Measurements from ENCODE around the gene AMN. TPM values are rescaled to one million over a fixed set of nuclear protein-coding genes. Genes with fewer than 3 reads are reported as not detected.
A peak's percentile ranks its signal among the peaks of the same experiment; 100 is the strongest.

AMN gene
- total RNA-seq, 2 experiments from 2014 or later = 2.6 to 2.8 TPM

- H3K4me3 Mint-ChIP-seq = peak overlapping the region; percentile 30
- no peak for ATAC-seq (ENCODE audit: poor library complexity)
- Histone ChIP-seq H3K9me3 (ENCODE audit: control insufficient read depth in 1 of 2, insufficient read depth in 1 of 2, low read length in 2 of 2) (peaks cover 0 to 19% of the 10 kb centered on the region in 2 experiments), H3K27ac (ENCODE audit: low read depth in 1 of 2, low read length in 2 of 2) (no peak overlapping the region), H3K4me3 (ENCODE audit: low read length) (no peak overlapping the region), H3K27me3 (ENCODE audit: control insufficient read depth in 1 of 2, insufficient read depth in 2 of 2, low read length in 2 of 2) (peaks cover 24 to 27% of the 10 kb centered on the region in 2 experiments), H3K4me1 (ENCODE audit: insufficient read depth, low read length) (peaks cover 29% of the 10 kb centered on the region), H3K36me3 (ENCODE audit: insufficient read depth, low read length) (no peaks in the 10 kb centered on the region)
- intact Hi-C loops (cut with DNase I, micrococcal nuclease) = no loop called here
- DNase-seq = no peak
- H3K27ac Mint-ChIP-seq = no peak overlapping the region
- no peak for TF ChIP-seq CTCF (IDR thresholded peaks at IDR 0.05)
- ChIA-PET POLR2A (no interaction called here), CTCF (no interaction called here)
- H3K36me3 Mint-ChIP-seq (ENCODE audit: low read depth) = no peaks in the 10 kb centered on the region
- H3K27me3 Mint-ChIP-seq = peaks cover 8% of the 10 kb centered on the region
- H3K9me3 Mint-ChIP-seq = no peaks in the 10 kb centered on the region
- H3K4me1 Mint-ChIP-seq (ENCODE audit: low read depth) = no peaks in the 10 kb centered on the region
Measured at GRCh38 chr14:102931580-102932285, 9.3 kb downstream of the AMN start.

- H3K36me3 Mint-ChIP-seq (ENCODE audit: low read depth) = no peaks in the 10 kb centered on the region
- Histone ChIP-seq H3K9me3 (ENCODE audit: control insufficient read depth in 1 of 2, insufficient read depth in 1 of 2, low read length in 2 of 2) (peaks cover 0 to 19% of the 10 kb centered on the region in 2 experiments), H3K27ac (ENCODE audit: low read depth in 1 of 2, low read length in 2 of 2) (no peak overlapping the region), H3K36me3 (ENCODE audit: insufficient read depth, low read length) (no peaks in the 10 kb centered on the region), H3K4me3 (ENCODE audit: low read length) (no peak overlapping the region), H3K27me3 (ENCODE audit: control insufficient read depth in 1 of 2, insufficient read depth in 2 of 2, low read length in 2 of 2) (peaks cover 23 to 24% of the 10 kb centered on the region in 2 experiments), H3K4me1 (ENCODE audit: insufficient read depth, low read length) (peaks cover 27% of the 10 kb centered on the region)
- H3K27me3 Mint-ChIP-seq = peaks cover 4% of the 10 kb centered on the region
- intact Hi-C loops (cut with DNase I, micrococcal nuclease) = no loop called here
- no peak for ATAC-seq (ENCODE audit: poor library complexity)
- no peak overlapping the region for H3K27ac Mint-ChIP-seq
- ChIA-PET CTCF (no interaction called here), POLR2A (no interaction called here)
- no peak overlapping the region for H3K4me3 Mint-ChIP-seq
- TF ChIP-seq CTCF (IDR thresholded peaks at IDR 0.05) = no peak
- no peaks in the 10 kb centered on the region for H3K9me3 Mint-ChIP-seq
- H3K4me1 Mint-ChIP-seq (ENCODE audit: low read depth) = no peaks in the 10 kb centered on the region
- no peak for DNase-seq
Measured at GRCh38 chr14:102932484-102933248, 10.2 kb downstream of the AMN start.

GRCh38 chr14:102933618-102934231 lies 11.3 kb downstream of the AMN start:
- Mint-ChIP-seq H3K4me3 (no peak overlapping the region), H3K27ac (no peak overlapping the region), H3K4me1 (ENCODE audit: low read depth) (no peaks in the 10 kb centered on the region), H3K27me3 (peaks cover 4% of the 10 kb centered on the region), H3K36me3 (ENCODE audit: low read depth) (no peaks in the 10 kb centered on the region), H3K9me3 (no peaks in the 10 kb centered on the region)
- POLR2A ChIA-PET = no interaction called here
- intact Hi-C loops (cut with DNase I, micrococcal nuclease) = no loop called here
- H3K36me3 ChIP-seq (ENCODE audit: insufficient read depth, low read length) = no peaks in the 10 kb centered on the region
- H3K27me3 ChIP-seq (ENCODE audit: control insufficient read depth in 1 of 2, insufficient read depth in 2 of 2, low read length in 2 of 2) = peaks cover 22 to 24% of the 10 kb centered on the region in 2 experiments
- ATAC-seq (ENCODE audit: poor library complexity) (no peak), DNase-seq (no peak)
- no peak for TF ChIP-seq CTCF (IDR thresholded peaks at IDR 0.05)
- H3K4me3 ChIP-seq (ENCODE audit: low read length) = no peak overlapping the region
- H3K9me3 ChIP-seq (ENCODE audit: control insufficient read depth in 1 of 2, insufficient read depth in 1 of 2, low read length in 2 of 2) = peaks cover 0 to 18% of the 10 kb centered on the region in 2 experiments
- CTCF ChIA-PET = no interaction called here
- H3K4me1 ChIP-seq (ENCODE audit: insufficient read depth, low read length) = peaks cover 16% of the 10 kb centered on the region
- H3K27ac ChIP-seq (ENCODE audit: low read depth in 1 of 2, low read length in 2 of 2) = no peak overlapping the region

Data from CD4-positive, alpha-beta T cell (primary cell).